ENCODE results near the gene RNASE2. TPM values are rescaled to one million over a fixed set of nuclear protein-coding genes. Genes with fewer than 3 reads are reported as not detected.

Gene RNASE2
- total and polyA plus RNA-seq, 5 experiments from 2014 or later, result not detected

DNA sequence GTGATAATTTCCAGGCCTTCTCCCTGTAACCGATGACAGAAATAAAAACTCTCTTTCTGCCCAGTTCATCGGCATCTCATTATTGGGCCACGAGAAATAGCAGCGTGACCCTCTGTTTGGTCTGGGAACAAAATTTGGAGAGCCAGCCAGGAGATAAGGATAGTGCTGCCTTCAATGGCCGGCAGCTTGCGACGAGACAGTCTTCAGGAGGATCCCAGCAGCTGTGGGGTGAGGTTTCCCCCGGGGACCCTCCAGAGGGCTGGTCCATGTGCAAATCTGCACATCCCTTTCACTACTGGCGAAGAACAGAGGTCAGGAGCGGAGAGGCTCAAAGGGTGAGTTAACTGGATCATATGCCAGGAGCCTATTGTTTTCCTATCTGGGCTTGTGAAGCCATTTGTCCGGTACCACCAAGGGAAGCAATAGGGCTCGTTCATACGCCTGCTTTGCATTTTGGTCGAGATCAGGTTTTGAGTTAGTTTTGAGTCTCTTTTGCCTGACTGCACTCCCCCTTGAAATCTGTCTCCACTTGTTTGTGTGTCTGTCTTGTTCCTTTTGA, 48.6 kb downstream of the RNASE2 start:
- DNase-seq, result no peak
- no peak for ATAC-seq
- Mint-ChIP-seq H3K27ac (no peak overlapping the region), H3K9me3 (no peaks in the 10 kb centered on the region), H3K4me3 (no peak overlapping the region), H3K36me3 (no peaks in the 10 kb centered on the region), H3K4me1 (peaks cover 0 to under 1% (median 0%) of the 10 kb centered on the region in 4 donors), H3K27me3 (no peaks in the 10 kb centered on the region)
- POLR2A ChIA-PET, result no interaction called here

Other genes starting within 250 kb of the RNASE2 start
- gene EDDM3A, start 209.6 kb upstream of the RNASE2 start, total RNA-seq, result not detected
- gene EDDM3A, start 209.6 kb upstream of the RNASE2 start, polyA plus RNA-seq, result not detected
- gene EDDM3B, start 187.1 kb upstream of the RNASE2 start, total RNA-seq, result not detected
- not detected for gene EDDM3B, start 187.1 kb upstream of the RNASE2 start, polyA plus RNA-seq
- under 1 TPM; 0.74 to 0.81 TPM for gene RNASE6, start 174.2 kb upstream of the RNASE2 start, total RNA-seq
- gene RNASE6, start 174.2 kb upstream of the RNASE2 start, polyA plus RNA-seq, result under 1 TPM; 0.43 to 0.80 (median 0.75) TPM
- gene RNASE1, start 152.6 kb upstream of the RNASE2 start, total RNA-seq, result 10 to 100 TPM in 1 of 2 experiments, 1 to 10 TPM in 1; 5.6 to 10.3 TPM
- gene RNASE1, start 152.6 kb upstream of the RNASE2 start, polyA plus RNA-seq, result not detected
- gene RNASE3, start 64.1 kb upstream of the RNASE2 start, total RNA-seq, result not detected
- not detected for gene RNASE3, start 64.1 kb upstream of the RNASE2 start, polyA plus RNA-seq
- 100 to 1,000 TPM; 120 to 127 TPM for gene METTL17, start 34.5 kb downstream of the RNASE2 start, total RNA-seq
- gene METTL17, start 34.5 kb downstream of the RNASE2 start, polyA plus RNA-seq, result 10 to 100 TPM; 29.8 to 50.8 (median 38.2) TPM
- gene SLC39A2, start 43.8 kb downstream of the RNASE2 start, total RNA-seq, result under 1 TPM; 0.80 to 0.91 TPM
- not detected for gene SLC39A2, start 43.8 kb downstream of the RNASE2 start, polyA plus RNA-seq
- gene NDRG2, start 69.6 kb downstream of the RNASE2 start, total RNA-seq, result 10 to 100 TPM; 30.8 to 35.4 TPM
- 10 to 100 TPM; 24.6 to 32.7 (median 28.3) TPM for gene NDRG2, start 69.6 kb downstream of the RNASE2 start, polyA plus RNA-seq
- gene TPPP2, start 74.7 kb downstream of the RNASE2 start, total RNA-seq, result not detected
- gene TPPP2, start 74.7 kb downstream of the RNASE2 start, polyA plus RNA-seq, result not detected
- not detected for gene RNASE13, start 79.3 kb downstream of the RNASE2 start, total RNA-seq
- gene RNASE13, start 79.3 kb downstream of the RNASE2 start, polyA plus RNA-seq, result not detected
- not detected for gene RNASE7, start 86.9 kb downstream of the RNASE2 start, total RNA-seq
- gene RNASE7, start 86.9 kb downstream of the RNASE2 start, polyA plus RNA-seq, result not detected
- gene RNASE8, start 102.3 kb downstream of the RNASE2 start, total RNA-seq, result not detected
- gene RNASE8, start 102.3 kb downstream of the RNASE2 start, polyA plus RNA-seq, result not detected
- under 1 TPM; 0.08 to 0.36 TPM for gene ARHGEF40, start 114.8 kb downstream of the RNASE2 start, total RNA-seq
- gene ARHGEF40, start 114.8 kb downstream of the RNASE2 start, polyA plus RNA-seq, result under 1 TPM; 0.03 to 0.45 (median 0.06) TPM
- 1 to 10 TPM; 6.9 to 7.7 TPM for gene ZNF219, start 143.2 kb downstream of the RNASE2 start, total RNA-seq
- 1 to 10 TPM; 1.7 to 3.6 (median 1.8) TPM for gene ZNF219, start 143.2 kb downstream of the RNASE2 start, polyA plus RNA-seq
- gene TMEM253, start 145.6 kb downstream of the RNASE2 start, total RNA-seq, result not detected
- gene TMEM253, start 145.6 kb downstream of the RNASE2 start, polyA plus RNA-seq, result not detected
- gene OR5AU1, start 200.6 kb downstream of the RNASE2 start, total RNA-seq, result not detected
- not detected for gene OR5AU1, start 200.6 kb downstream of the RNASE2 start, polyA plus RNA-seq